GM12892 (cell line): Measurements from ENCODE around the gene APOBEC3B.

Experiments used
- POLR2A ChIP-seq: IDR thresholded peaks from 2 replicates; pipeline ENCODE4 v1.6.1; 2011; ENCODE audit warnings: low read depth, low read length, control low read depth
- POLR2AphosphoS5 ChIP-seq: IDR thresholded peaks from 2 replicates; pipeline ENCODE4 v1.6.1; 2011; ENCODE audit warnings: low read depth, low read length, control low read depth

- no peak for TF ChIP-seq POLR2A
- TF ChIP-seq POLR2AphosphoS5 = no peak
Observed at GRCh38 chr22:39021552-39022250, 39.6 kb downstream of the APOBEC3B start.
